Activated CD4-positive, alpha-beta T cell treated with anti-CD3 and anti-CD28 coated beads, Interleukin-2, amount 50 U/mL, for 16 hours (primary cell): ENCODE data around the gene SUFU.
A peak's percentile ranks its signal among the peaks of the same experiment; 100 is the strongest.

Source experiments
- DNase-seq: peaks from one replicate; pipeline ENCODE4 v3.0.0-alpha.2; 2020

SUFU gene

DNA sequence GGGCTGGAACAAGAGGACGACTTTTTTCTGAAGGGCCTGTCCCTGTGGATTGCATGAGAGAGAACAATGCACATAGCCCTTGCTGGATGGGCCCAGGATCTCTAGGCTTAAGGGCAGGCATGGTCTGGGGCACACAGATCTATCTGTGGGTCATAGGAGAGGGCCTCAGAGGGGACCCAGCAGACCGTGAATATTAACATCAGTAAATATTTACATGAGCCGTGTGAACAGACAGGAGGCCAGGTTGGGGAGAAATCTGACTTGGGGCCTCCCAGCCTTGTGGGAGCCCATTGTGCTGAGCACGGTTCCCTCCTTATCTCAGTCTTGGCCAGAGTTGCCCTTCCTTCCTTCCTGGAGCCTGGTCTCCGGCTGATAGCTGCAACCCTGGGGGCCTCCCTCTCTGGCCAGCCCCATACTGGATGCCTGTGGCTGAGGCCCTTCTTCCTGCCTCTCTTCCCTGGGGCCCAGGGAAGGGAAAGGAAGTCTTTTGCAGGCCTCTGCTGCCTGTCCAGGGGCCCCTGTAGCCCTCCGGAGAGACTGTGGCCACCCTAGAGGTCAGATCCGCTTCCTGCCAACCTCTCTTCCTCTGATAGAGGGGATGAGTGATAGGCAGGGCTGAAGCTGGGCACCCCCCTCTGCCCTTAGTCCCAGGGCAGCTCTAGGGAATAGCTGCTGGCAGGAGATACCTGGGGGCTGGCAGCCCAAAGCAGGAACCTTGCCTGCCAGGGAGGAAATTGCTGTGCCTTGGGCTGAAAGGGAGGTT lies 96.0 kb downstream of the SUFU start:
- no peak for DNase-seq

DNA sequence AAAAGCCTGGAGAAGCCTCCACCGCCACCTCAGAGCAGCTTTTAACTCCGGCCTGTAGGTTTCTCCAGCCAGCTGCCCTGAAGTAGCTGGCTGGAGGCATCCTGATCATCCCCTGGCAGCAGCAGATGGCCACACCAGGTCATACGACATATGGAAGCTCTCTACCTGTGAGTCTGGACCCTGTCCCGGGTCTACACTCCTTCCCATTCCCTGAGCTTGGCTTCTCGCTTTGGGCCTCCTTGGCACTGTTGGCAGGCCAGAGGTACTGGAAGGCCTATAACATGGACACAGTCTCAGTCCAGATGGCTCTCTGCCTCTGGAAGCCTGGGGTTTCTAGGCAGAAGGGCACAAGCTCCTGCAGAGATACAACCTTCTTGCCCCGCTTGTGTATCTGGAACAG lies 97.0 kb downstream of the SUFU start:
- no peak for DNase-seq

DNA sequence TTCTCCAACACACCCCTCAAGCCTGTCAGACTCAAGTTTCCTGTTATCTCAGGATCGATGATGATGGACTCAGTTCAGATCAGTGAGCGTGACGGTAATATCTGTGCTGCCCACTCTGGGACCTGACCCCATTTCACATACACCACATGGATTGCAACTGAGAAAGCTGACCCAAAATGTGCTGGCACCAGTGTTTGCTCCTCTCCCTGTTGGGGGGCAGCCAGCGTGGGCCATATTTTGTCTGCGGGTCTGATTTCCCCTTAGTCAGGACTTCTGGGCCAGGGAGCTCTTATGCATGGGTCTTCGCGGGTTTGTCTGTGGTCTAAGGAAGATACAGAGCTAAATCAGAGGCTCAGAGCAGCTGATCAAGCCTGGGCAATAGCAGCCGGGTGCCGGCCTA lies 97.9 kb downstream of the SUFU start:
- no peak for DNase-seq

DNA sequence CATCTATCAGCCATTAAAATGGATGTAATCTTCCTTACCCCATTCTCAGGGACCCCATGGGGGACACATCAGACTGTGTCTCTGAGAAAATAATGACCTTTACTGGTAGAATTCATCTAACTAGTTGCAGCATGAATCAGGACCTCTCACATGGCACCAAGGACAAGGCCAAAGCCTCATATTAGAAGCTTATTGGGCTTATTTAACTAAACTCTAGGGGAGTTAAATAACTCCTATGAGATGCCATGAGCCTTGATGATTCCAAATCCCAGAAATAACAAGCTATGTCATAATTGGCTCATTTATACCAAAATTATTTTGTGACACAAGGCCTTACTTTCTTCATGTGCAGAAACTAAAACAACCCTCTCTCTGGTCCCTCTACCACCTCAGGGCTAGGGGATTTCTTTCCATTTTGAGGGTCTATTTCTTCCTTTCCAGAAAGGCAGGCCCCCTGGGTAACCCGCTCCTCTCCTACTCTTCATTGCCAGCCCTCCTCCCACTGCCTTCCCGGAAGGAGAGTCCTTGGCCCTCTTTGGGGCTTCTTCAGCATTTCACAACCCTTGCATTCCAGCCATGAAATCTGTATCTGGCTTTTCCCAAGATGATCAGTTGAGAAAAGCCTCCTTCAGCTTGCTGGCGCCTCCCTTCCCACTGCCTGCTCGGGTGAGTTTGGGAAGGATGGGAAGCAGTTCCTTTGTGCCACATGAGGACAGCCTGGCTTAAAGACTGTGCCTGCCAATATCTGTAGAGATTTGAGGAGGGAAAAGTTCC lies 98.7 kb downstream of the SUFU start:
- no peak for DNase-seq

DNA sequence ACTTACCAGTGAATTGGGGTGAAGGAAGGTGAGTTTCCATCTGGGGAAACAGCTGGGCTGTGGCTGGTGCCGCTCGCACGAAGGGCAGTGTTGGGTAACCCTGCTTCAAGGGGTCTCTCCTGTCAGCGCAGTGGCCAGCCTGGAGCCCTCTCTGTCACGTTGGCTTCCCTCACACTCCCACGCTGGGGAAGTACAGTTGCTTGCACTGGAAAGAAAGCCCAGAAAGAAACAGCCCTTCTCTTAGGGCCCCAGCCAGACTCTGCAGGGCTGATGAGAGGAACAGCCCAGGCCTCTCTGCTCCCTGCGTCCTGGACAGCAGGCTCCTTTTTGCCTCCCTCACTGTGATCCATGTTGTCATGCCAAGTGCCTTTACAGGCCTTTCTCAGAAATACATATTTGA lies 100.2 kb downstream of the SUFU start:
- DNase-seq = no peak

DNA sequence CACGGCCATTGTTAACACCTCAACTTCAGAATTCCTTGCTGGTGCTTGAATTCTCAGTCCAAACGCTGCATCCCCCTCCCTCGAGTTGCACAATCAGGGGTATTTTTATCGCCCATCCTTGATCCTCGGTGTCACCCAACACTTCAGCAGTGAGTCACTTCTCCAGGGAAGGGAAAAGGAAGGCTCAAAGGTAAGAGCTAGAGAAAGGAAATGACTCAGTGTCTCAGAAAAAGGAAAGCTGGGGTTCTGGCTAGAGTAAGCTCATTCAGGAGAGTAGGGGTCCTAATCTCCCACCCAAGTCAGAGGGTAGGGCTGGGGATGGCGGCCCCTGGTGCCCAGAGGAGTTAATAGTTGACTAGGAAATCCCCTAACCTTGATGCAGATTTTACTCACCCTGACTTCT lies 100.7 kb downstream of the SUFU start:
- no peak for DNase-seq

DNA sequence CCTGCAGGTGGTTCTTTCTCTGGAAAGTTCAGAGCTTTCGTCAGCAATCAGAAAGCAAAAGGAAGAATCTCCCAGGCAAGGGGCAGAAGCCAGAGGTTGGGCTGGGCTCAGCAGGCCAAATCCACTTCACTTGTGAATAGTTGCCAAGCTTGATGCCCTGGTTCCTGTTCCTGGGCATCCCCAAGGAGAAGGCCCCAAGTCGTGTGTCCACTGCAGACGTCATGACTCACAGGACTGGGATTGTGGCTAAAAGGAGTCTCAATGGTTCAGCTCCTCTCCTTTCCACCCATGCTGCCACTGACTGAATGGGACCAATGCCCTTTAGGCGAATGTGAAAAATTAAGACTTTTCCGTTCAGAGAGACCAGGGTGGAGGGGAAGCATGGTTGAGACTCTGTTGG lies 101.9 kb downstream of the SUFU start:
- no peak for DNase-seq

DNA sequence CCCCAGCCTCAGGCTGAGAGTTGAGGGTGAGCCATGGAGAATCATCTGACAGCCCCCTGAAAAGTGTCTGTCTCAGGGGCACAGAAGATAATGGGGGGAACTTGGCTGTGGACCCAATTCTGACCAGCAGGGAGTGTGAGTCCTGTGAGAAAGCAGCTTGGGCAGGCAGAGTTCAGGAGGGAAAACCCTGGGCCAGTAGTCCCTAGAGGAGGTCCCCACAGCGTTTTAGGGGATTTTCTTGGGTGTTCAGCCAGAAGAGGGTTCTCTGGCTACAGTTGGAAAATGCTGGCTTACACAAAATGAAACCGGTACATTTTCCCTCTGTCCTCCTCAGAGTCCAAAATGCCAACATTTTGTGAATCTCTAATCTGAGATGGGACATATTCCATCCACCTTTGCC lies 104.7 kb downstream of the SUFU start:
- DNase-seq = no peak

DNA sequence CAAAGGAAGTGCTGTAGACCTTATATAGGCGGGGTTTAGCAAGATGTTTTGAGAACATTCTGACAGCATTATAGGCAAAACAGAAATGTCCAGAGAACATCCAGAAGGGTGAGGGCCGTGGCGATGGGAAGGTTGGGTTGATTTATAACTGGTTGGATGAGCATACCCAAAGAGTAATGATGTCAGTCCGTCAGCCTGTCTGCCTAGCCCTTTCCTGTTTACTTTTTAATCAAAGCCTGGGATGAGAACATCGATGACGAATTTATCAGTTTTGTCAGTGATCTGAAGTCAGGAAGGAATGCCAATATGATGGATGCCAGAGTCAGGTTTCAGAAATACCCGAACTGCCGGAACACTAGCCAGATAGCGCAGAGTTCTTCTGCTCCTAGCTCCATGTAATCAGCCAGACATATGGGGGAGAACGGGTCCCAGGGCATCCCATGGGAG lies 106.7 kb downstream of the SUFU start:
- DNase-seq = no peak

DNA sequence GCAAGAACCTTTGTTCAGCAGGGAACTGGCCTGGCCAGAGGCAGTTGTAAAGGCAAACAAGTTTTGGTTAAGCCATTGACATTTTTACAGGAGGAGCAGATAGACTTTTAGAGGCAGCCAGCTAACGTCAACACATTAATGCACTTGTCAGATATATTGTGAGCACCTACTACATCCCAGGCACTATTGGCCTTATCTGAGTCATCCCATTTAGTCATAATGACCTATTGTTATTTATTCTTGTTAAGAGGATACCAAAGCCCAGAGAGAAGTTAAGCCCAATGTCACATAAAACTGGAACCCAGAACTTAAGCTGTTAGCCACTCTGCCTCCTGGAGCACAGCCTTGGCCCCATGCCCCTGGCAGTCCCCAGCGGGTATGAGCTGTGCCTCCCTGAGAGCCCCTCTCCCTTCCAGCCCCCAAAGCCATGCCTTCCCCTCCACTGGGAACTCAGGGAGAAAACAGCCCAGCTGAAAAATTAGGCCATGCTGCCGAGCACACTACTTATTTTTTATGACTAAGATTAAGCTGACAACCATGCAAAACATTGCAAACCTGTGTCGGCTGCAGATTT lies 107.8 kb downstream of the SUFU start:
- DNase-seq = no peak

DNA sequence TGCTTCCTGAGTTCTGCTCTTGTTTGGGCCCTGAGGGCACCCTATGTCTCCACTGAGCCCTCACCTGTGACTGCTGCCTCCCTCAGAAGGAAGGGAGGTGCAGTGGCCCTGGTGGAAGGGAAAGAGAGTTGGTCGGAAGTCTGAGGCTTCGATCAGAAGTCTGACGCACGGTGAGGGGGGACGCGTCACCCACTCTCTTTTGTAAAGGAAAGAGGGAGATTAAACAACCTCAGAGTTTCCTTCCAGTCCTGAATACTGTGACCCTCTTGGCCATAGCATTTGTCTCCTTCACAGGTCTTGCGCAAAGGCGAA lies 109.1 kb downstream of the SUFU start:
- no peak for DNase-seq

DNA sequence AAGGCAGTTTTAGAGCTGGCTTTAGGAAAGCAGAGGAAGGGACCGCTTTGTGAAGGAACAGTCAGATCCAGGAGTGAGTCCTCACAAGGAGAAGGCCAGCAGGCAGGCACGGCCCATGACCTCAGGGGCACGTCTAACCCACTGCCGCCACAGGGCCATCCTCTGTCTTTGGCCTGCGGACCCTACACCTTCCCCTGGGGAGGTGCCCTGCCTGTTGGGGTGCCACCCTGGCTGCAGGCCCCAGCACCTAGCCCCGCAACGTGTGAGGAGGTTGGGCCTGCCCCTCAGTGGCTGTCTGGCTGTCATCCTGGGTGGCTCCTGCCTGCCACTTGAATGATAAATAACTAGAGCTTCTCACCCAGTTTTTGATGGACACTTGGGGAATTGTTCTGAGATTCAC lies 109.5 kb downstream of the SUFU start:
- no peak for DNase-seq

DNA sequence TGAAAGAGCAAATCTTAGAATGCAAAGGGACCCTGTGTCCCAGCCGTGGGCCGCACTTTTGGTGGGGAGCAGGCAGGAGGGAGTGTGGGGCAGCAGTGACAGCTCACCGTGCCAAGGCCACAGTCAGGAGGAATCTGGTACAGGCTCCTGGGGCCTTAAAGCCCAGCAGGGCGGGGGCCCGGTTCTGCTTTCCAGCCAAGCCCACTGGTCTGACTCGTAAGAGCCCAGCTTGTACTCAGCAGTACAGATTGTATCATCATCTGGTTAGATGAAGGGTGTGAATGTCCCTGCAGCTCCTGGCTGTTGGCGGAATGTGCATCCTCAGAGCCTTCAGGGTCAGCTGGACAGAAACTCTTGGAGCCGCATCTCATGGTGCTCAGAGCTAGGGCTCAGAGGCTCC lies 110.0 kb downstream of the SUFU start:
- DNase-seq = no peak

DNA sequence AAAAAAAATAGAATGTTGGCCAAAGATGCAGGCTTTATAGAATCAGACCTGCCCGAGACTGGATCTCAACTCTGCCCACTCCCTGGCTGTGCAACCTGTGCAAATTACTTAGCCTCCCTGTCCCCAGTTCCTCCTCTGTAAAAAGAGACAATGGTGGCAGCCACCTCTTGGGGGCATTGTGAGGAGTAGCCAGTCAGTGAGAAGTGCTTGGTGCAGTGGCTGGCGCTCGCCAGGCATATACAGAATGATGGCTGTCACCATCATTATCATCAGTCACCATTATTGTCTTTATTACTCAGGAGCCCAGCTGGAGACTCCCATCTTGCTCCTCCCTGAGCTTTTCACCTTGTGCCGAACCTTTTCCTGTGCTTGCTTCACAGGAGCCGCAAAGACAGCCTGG lies 111.1 kb downstream of the SUFU start:
- DNase-seq = no peak

DNA sequence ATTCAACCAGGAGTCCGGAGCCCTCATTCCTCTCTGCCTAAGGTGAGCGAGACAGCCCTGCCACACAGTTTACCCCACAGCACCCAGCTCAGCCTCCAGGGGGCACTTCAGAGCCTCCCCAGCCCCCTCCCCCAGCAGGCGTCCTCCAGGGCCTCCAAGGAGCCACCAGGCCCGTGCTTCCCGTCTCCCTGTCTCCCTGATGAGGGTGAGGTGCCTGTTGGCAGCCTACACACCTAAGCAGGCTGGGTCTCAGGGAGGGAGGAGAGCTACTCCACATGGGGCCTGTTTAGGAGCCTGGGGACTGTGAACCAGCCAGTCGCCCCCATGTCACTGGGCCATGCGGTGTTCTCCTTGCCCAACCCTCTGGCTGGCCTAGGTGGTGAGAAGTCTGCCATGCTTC lies 111.6 kb downstream of the SUFU start:
- DNase-seq = peak; percentile 18

DNA sequence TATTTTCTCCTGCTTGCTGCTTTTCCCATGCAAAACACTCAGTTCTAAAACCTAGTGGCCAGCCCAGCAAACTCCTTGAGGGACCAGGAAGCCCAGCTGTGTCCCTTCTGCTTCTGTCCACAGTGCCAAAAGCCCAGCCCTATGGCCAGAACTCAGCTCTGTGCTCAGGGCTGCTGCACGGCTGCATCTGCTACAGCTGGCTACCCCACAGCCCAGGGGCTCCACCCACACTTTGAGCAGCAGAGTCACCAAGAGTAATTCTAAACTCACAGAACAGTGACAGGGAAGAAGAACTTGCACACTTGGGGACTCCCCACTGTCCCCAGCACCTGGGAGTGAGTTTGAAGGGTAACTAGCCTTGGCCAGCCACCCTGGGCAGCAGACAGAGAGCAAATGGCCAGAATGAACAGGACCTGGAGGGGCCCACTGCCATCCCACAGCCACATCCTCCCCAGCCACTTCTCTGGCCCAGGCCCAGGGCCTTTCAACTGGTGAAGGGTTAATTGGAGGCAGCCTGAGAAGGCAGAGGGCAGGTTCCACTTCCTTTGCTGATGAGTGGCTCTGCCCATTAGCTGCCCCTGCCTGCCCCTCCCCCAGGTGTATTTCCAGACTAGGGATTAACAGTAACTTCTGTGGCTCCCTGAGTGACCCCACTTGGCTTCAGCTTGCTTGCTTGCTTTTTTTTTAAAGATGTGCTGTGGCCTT lies 112.4 kb downstream of the SUFU start:
- no peak for DNase-seq

DNA sequence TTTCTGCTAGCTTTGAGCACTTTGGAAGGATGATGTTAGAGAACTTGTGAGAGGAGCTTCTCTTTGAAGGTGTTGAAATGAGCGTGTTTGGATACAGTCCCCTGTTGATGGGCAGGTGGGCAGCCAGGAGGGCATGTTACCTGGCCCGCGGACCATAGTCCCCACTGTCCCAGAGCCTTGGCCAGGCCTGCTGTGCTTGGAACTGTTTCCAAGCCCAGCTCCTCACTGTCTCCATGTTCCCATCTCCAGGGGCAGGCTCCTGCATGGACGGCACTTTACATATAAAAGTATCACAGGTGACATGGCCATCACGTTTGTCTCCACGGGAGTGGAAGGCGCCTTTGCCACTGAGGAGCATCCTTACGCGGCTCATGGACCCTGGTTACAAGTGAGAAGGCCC lies 113.3 kb downstream of the SUFU start:
- no peak for DNase-seq

DNA sequence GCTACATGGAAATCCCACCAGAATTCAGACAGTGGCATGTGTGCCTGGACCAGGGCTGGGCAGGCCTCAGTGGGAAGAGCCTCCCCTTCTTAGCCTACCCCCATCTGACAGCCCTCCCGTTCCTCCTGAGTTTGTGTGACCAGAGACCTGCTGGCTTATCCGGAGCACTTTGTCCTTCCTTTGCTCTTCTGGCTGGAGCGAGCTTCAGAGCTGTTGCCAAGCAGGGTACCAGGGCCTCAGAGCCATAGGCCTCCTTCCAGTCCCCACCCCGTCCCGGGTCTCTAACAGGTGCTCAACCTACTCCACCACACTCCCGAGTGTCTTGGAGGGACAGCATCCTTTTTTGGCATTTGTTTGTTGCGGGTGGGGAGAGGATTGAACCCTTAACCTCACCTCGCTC lies 114.0 kb downstream of the SUFU start:
- no peak for DNase-seq

DNA sequence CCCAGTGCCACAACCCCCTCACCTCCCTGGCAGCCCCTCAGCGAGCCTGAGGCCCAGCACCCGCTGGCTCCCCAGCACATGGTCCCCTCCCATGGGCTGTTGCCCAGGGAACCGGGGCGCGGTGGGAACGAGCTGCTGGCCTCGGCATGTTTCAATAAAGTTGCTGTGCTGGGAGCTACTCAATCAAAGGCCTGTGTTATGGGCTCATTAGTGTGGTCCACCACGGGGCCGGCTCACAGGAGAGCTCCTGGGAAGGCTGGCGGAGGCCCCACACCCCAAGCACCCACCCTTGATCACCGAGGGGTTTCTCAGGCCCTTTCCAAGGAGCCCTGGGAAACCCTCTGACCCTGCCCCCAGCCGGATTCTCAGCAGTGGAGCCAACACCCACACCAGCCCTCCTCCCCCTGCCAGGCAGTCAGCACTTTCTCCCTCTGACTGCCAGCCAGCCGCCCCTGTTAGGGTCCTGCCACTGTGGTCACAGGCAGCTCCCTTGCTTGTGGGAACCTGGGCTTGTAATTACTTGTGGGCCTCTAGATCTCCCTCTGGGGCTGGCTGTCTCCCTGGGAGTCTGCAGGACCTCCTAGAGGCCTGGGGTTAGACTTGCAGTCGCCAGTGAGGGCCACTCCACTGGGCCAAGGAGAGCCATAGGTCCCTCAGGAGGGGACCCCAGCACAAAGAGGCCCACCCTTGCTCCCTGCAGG lies 115.7 kb downstream of the SUFU start:
- no peak for DNase-seq

DNA sequence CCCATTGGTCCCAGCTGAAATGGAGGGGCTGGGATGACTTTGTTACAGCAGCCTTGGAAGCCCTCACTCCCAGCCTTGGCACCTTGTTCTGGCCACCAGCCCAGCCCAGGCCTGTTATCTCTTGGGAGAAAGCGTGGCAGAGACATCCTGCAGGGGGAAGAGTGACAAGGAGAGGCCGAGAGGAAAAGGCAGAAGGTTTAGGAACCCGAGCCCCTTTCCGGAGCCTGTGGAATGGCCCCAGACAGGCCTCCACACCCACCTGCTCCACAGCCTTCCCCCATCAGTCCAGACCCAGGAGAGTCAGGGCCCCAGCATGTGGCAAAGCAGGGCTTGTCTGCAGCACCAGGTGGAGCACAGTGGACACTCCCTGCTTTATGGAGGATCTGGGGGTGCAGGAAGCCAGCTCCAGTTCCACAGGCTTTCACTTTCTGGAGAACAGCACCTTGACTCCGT lies 116.4 kb downstream of the SUFU start:
- DNase-seq = no peak

DNA sequence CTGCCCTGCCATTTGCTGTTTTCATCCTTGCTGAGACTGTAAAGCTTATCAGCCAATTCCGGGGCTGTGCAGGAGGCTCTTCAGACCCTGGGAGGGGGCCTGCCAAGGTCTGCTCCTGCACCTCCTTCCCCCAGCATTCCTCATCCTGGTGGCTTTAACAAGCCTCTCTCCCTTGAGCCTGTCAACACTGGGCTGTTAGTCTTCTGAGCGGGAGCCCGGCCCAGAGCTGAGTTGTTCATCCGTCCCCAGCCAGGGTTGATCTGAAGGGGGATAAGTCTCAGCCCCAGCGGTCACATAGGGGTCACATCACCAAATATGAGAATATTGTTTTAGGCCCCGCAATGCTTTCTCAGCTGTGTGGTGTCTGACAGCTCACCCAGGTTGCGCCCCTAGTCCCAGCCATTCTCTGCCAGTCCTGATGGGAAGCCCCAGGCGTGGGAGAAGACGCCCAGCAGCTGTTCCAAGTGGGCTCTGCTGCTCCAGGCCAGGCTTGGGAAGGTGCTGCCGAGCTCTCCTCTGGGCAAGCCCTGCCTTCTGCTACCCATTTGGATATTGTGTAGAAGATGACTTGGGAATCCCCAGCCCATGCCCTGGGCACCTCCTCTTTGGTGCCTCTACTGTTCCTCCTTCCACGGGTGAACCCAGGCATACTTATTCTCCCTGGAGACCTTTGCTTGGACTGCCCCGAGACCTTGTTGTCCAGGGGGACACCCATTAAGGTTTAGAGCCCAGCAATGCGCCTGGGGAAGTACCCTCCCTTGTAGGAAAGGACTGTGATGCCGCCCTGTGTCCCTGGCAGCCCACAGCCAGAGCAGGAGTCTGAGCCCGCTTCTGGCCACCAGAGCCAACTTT lies 117.0 kb downstream of the SUFU start:
- no peak for DNase-seq
